CD4-positive, alpha-beta T cell treated with Interleukin-21 for 1 hour (primary cell): ENCODE results near the gene SLC45A2.
"Not testable (repeated sequence)": the region's sequence is repeated elsewhere in the genome, so short reads cannot be mapped to it uniquely, and the experiment has no call there.

Source experiments
- DNase-seq: peaks from one replicate; pipeline ENCODE4 v3.0.0-alpha.2; 2020

Gene SLC45A2

GRCh38 chr5:33984671-33985124, at the start of gene SLC45A2:
Gene SLC45A2 (minus strand): TSS chr5:33984693. CDS start chr5:33984583, 110 bp downstream.
- DNase-seq: no peak

- no peak for DNase-seq
These were observed 47.5 kb upstream of the SLC45A2 start for GRCh38 chr5:34031966-34032365.

GRCh38 chr5:34031117-34031516, 46.6 kb upstream of the SLC45A2 start:
- DNase-seq: no peak

- not testable (repeated sequence) for DNase-seq
These were observed 46.1 kb upstream of the SLC45A2 start for GRCh38 chr5:34030585-34030984.

- no peak for DNase-seq
These were observed 45.6 kb upstream of the SLC45A2 start for GRCh38 chr5:34030048-34030447.

- no peak for DNase-seq
These were observed 43.9 kb upstream of the SLC45A2 start for GRCh38 chr5:34028349-34028748.

GRCh38 chr5:34026089-34026761, 41.7 kb upstream of the SLC45A2 start:
- DNase-seq: no peak

GRCh38 chr5:34022121-34022705, 37.7 kb upstream of the SLC45A2 start:
- DNase-seq: peak; percentile 21

GRCh38 chr5:34021334-34021733, 36.8 kb upstream of the SLC45A2 start:
- DNase-seq: no peak

GRCh38 chr5:34020726-34021125, 36.2 kb upstream of the SLC45A2 start:
- no peak for DNase-seq

- no peak for DNase-seq
These were observed 32.8 kb upstream of the SLC45A2 start for GRCh38 chr5:34017254-34017653.

GRCh38 chr5:34016750-34017149, 32.3 kb upstream of the SLC45A2 start:
- no peak for DNase-seq

- DNase-seq: no peak
These were observed 31.7 kb upstream of the SLC45A2 start for GRCh38 chr5:34016222-34016621.

GRCh38 chr5:34015120-34015822, 30.8 kb upstream of the SLC45A2 start:
- DNase-seq: no peak

GRCh38 chr5:34014626-34015025, 30.1 kb upstream of the SLC45A2 start:
- DNase-seq: no peak

GRCh38 chr5:34013547-34013946, 29.1 kb upstream of the SLC45A2 start:
- DNase-seq: no peak

- DNase-seq: no peak
These were observed 28.3 kb upstream of the SLC45A2 start for GRCh38 chr5:34012791-34013190.

- no peak for DNase-seq
These were observed 27.0 kb upstream of the SLC45A2 start for GRCh38 chr5:34011536-34011935.

- not testable (repeated sequence) for DNase-seq
These were observed 25.7 kb upstream of the SLC45A2 start for GRCh38 chr5:34010146-34010545.

- no peak for DNase-seq
These were observed 25.1 kb upstream of the SLC45A2 start for GRCh38 chr5:34009610-34010009.

GRCh38 chr5:34008802-34009201, 24.3 kb upstream of the SLC45A2 start:
- no peak for DNase-seq

- DNase-seq: peak; percentile 88
These were observed 23.4 kb upstream of the SLC45A2 start, which contains the start of gene AMACR for GRCh38 chr5:34007621-34008600. Gene AMACR (minus strand): TSS chr5:34008050. CDS start chr5:34008019, 31 bp downstream.

GRCh38 chr5:34007201-34007620, 22.7 kb upstream of the SLC45A2 start:
- no peak for DNase-seq
